Adrenal gland (tissue), 12 donors: ENCODE results near the gene RCAN3. TPM values are rescaled to one million over a fixed set of nuclear protein-coding genes. Genes with fewer than 3 reads are reported as not detected.

Experiments
- DNase-seq, 7 donors: peaks; one replicate each; pipeline ENCODE4 v3.0.0-alpha.2; 2019 to 2020
- H3K27ac ChIP-seq, 5 donors: fragments of 200-600 bp; sonication (generic) in 4 of 5; 1 replicate in 3 of 5; 2 replicates in 2 of 5; pipeline versions ENCODE4 v1.5.1 to v1.8.0; 2016 to 2020; ENCODE audit warnings: mild to moderate bottlenecking in 1 of 5
- H3K27me3 ChIP-seq: fragments of 200-600 bp; 2 replicates; pipeline ENCODE4 v1.8.0; 2021
- H3K36me3 ChIP-seq, 2 donors: fragments of 200-600 bp; replicated peaks in 1 of 2; 1 replicate in 1 of 2; 2 replicates in 1 of 2; pipeline versions ENCODE4 v1.5.1 to v1.8.0; 2018 to 2022
- H3K4me1 ChIP-seq, 2 donors: fragments of 200-600 bp; replicated peaks in 1 of 2; 1 replicate in 1 of 2; 2 replicates in 1 of 2; pipeline versions ENCODE4 v1.5.1 to v1.8.0; 2018 to 2021
- H3K4me3 ChIP-seq, 4 donors: fragments of 200-600 bp; sonication (generic) in 3 of 4; one replicate each; pipeline ENCODE4 v1.5.1; 2016 to 2018
- H3K9me3 ChIP-seq, 3 donors: fragments of 200-600 bp; sonication (generic) in 1 of 3; replicated peaks in 1 of 3; 1 replicate in 2 of 3; 2 replicates in 1 of 3; pipeline versions ENCODE4 v1.5.1 to v1.8.0; 2016 to 2021
- POLR2A ChIP-seq, 2 donors: fragments of 450-650 bp; IDR thresholded peaks; one replicate each; pipeline ENCODE4 v1.6.1; 2017; ENCODE audit warnings: antibody characterized with exemption in 2 of 2, mild to moderate bottlenecking in 2 of 2, moderate library complexity in 1 of 2
- WGBS, 4 donors: extraction: QIAGEN DNeasy Blood & Tissue Kit in 2 of 4; methylation state at CpG; one replicate each; pipeline versions ENCODE4 v1.1.5 to v1.1.7; 2013 to 2017; 5-methylcytosine and 5-hydroxymethylcytosine counted together
- intact Hi-C, 2 donors: fragments of 100-400 bp; cut with DNase I; formaldehyde crosslinking; loops; one replicate each; pipeline versions ENCODE4 v1.14.1 to v1.15.0; 2022 to 2023
- polyA plus RNA-seq, 3 donors: library from polyadenylated mRNA; stranded (reverse); fragments of 200-250 nt in 2 of 3; fragments of 350-450 nt in 1 of 3; fragmentation: Illumina TruSeq in 1 of 3; extraction: RNeasy Lipid Tissue Mini Kit (QIAGEN cat#74804) in 1 of 3; gene quantifications; one replicate each; pipeline ENCODE4 v1.2.3, GENCODE V29; 2013 to 2014
- total RNA-seq, 9 donors: library from RNA; depleted of rRNA in 4 of 9; stranded (reverse); fragments of >200 nt in 4 of 9; fragments of 120-200 nt in 1 of 9; fragmentation: NEBNext Ultra II Directional in 1 of 9; extraction: Animal tissue kit (Norgen Biotek cat#: 25700) in 1 of 9; gene quantifications; one replicate each; pipeline versions ENCODE4 v1.1.0 to v1.2.4, GENCODE V29; 2013 to 2023
- TF ChIP-seq, protein P1 (sequence below), 6 experiments: fragments of 450-650 bp in 4 of 6; fragments of 200-600 bp in 2 of 6; sonication (generic) in 1 of 6; IDR thresholded peaks; 1 replicate in 5 of 6; 2 replicates in 1 of 6; pipeline versions ENCODE4 v1.5.1 to v1.8.0; 2016 to 2021; ENCODE audit warnings: antibody characterized with exemption in 6 of 6, mild to moderate bottlenecking in 2 of 6, moderate library complexity in 1 of 6
- donor health status: healthy with polysubstance abuse.
- donor health status: Bipolar disorder and iron deficiency.
- donor health status: DM: yes; HTN: yes; CAD: no.
- donor health status: DM: no; HTN: no; CAD: no.
- donor health status: DM: no; HTN: no; CAD: no.
- donor health status: DM: yes; HTN: yes; CAD: no.

Gene RCAN3
- total and polyA plus RNA-seq, 12 donors, result 0.48 to 5.6 (median 2.2) TPM

DNA sequence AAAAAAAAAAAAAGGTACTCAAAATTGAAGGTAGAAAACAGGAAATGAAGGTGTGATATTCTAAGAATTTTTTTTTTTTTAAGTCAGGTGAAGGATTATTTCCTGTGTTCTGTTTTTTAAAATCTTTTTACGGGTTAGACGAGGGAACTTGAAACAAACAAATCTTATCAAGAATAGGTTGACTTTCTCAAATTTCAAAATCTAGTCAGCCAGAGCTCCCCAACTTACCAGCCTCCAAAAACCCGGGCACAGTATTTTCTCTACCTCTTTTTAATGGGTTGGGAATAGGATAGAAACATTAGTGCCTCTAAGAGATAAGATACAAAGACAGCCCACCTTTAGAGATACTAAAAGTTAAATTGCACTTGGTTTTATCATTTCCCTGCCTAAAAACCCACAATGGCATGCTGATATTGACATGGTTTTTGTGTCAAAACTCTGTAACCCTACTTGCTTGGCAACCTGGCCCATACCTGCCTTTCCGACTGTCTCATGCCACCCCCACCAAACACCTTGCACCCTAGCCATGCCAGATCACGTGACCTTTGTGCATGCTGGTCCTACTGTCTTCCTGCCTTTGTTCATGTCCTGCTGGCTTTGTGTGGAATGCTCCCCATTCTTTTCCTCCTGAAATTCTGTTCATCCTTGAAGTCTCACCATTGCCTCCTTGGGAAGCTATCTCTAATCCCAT is 4.2 kb downstream of the RCAN3 start:
- no peak for DNase-seq
- H3K9me3 ChIP-seq, result no peaks in the 10 kb centered on the region
- TF ChIP-seq POLR2A (IDR thresholded peaks at IDR 0.05), result no peak
- TF ChIP-seq, protein P1, sequence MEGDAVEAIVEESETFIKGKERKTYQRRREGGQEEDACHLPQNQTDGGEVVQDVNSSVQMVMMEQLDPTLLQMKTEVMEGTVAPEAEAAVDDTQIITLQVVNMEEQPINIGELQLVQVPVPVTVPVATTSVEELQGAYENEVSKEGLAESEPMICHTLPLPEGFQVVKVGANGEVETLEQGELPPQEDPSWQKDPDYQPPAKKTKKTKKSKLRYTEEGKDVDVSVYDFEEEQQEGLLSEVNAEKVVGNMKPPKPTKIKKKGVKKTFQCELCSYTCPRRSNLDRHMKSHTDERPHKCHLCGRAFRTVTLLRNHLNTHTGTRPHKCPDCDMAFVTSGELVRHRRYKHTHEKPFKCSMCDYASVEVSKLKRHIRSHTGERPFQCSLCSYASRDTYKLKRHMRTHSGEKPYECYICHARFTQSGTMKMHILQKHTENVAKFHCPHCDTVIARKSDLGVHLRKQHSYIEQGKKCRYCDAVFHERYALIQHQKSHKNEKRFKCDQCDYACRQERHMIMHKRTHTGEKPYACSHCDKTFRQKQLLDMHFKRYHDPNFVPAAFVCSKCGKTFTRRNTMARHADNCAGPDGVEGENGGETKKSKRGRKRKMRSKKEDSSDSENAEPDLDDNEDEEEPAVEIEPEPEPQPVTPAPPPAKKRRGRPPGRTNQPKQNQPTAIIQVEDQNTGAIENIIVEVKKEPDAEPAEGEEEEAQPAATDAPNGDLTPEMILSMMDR (IDR thresholded peaks at IDR 0.05), result no peak
- no peak overlapping the region for H3K4me3 ChIP-seq
- WGBS, 4 donors, result 78 to 87% (median 82%) methylated on average over 5 of the region's 5 CpGs
- no peak overlapping the region for H3K27ac ChIP-seq
- H3K36me3 ChIP-seq, result no peaks in the 10 kb centered on the region
- no peaks in the 10 kb centered on the region for H3K27me3 ChIP-seq
- no peaks in the 10 kb centered on the region for H3K4me1 ChIP-seq
- intact Hi-C loops, result no loop called here

DNA sequence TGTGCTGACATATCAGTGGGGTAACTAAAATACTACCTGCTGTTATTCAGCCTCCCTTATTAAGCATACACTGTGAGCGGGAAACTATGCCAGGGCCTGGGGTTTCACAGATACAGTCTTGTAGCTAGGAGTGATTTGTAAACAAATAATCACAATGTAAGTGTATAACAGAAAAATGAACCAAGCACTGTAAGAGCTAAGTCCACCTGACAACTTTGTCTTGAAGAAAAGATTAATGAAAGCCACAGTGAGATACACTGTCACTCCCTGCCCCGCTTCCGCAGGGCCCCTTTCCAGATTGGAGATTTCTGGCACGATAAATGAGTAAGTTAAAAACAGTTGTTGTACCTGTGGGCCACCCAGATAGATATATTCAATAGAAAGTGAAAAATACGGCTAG is 4.8 kb downstream of the RCAN3 start:
- TF ChIP-seq, protein P1 (IDR thresholded peaks at IDR 0.05), result no peak
- no peak for TF ChIP-seq POLR2A (IDR thresholded peaks at IDR 0.05)
- no peaks in the 10 kb centered on the region for H3K9me3 ChIP-seq
- H3K4me3 ChIP-seq, result no peak overlapping the region
- intact Hi-C loops, result no loop called here
- 88 to 95% (median 92%) methylated on average over 5 of the region's 5 CpGs for WGBS, 4 donors
- no peak overlapping the region for H3K27ac ChIP-seq
- no peaks in the 10 kb centered on the region for H3K4me1 ChIP-seq
- H3K27me3 ChIP-seq, result no peaks in the 10 kb centered on the region
- DNase-seq, result no peak
- H3K36me3 ChIP-seq, result no peaks in the 10 kb centered on the region

DNA sequence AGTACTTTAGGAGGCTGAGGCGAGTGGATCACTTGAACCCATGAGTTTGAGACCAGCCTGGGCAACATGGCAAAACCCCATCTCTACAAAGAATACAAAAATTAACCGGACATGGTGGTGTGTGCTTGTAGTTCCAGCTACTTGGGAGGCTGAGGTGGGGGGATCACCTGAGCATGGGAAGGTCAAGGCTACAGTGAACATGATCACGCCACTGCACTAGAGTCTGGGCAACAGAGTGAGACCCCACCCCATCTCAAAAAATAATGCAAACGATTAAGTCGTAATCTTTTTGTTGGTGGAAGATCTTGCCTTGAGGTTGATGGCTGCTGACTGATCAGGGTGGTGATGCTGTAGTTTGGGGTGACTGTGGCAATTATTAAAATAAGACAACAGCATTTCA is 6.3 kb downstream of the RCAN3 start:
- H3K9me3 ChIP-seq, result no peaks in the 10 kb centered on the region
- H3K27ac ChIP-seq, result no peak overlapping the region
- no peaks in the 10 kb centered on the region for H3K4me1 ChIP-seq
- H3K27me3 ChIP-seq, result no peaks in the 10 kb centered on the region
- H3K36me3 ChIP-seq, result no peaks in the 10 kb centered on the region
- DNase-seq, result no peak
- intact Hi-C loops, result no loop called here
- 82 to 92% (median 86%) methylated on average over 5 of the region's 5 CpGs for WGBS, 4 donors
- no peak overlapping the region for H3K4me3 ChIP-seq
- no peak for TF ChIP-seq POLR2A (IDR thresholded peaks at IDR 0.05)
- TF ChIP-seq, protein P1 (IDR thresholded peaks at IDR 0.05), result no peak

DNA sequence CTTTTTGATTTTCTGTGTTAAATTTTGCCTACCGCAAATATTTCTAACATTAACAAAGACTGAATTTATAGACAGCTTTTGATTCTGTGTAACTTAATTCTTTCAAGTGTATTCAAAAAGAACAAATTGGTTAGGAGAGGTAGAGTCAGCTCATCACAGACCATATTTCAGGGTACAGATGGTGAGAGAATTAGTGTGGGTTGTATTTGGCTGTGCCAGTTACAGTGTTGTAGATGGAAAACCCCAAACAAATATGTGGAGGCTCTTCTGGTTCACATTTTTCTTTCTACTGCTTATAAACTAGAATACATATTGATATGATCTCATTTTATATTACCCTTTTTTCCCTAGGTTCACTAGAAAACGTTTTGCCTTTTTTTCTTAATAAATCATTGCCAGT is 11.1 kb downstream of the RCAN3 start:
- Histone ChIP-seq H3K4me3 (no peak overlapping the region), H3K36me3 (no peaks in the 10 kb centered on the region), H3K27ac (no peak overlapping the region), H3K9me3 (no peaks in the 10 kb centered on the region), H3K4me1 (no peaks in the 10 kb centered on the region), H3K27me3 (no peaks in the 10 kb centered on the region)
- DNase-seq, result no peak
- TF ChIP-seq POLR2A (IDR thresholded peaks at IDR 0.05), result no peak
- TF ChIP-seq, protein P1 (IDR thresholded peaks at IDR 0.05), result no peak
- intact Hi-C loops, result no loop called here
- 55 to 65% (median 58%) methylated on average over 2 of the region's 2 CpGs for WGBS, 4 donors
